Measurements from ENCODE around the gene MAGED2.
A peak's percentile ranks its signal among the peaks of the same experiment; 100 is the strongest.

Gene MAGED2

GRCh38 chrX:54808109-54808604 is 612 bp downstream of the MAGED2 start:
- peaks cover 11 to 13% of the 10 kb centered on the region in 2 donors for H3K4me1 Mint-ChIP-seq
- peak overlapping the region; percentile 87 to 95 for H3K4me3 Mint-ChIP-seq
- H3K27ac Mint-ChIP-seq, result peak overlapping the region; percentile 92
- peaks cover 6 to 13% of the 10 kb centered on the region in 2 donors for H3K36me3 Mint-ChIP-seq
- DNase-seq, result no peak
- no peaks in the 10 kb centered on the region for H3K9me3 Mint-ChIP-seq
- peak; percentile 36 to 46 for ATAC-seq (replicated peaks)
- H3K27me3 Mint-ChIP-seq, result peaks cover 0 to 5% of the 10 kb centered on the region in 2 donors

GRCh38 chrX:54808605-54809483 is 1.3 kb downstream of the MAGED2 start:
- peaks cover 0 to 5% of the 10 kb centered on the region in 2 donors for H3K27me3 Mint-ChIP-seq
- H3K27ac Mint-ChIP-seq, result peak overlapping the region; percentile 92
- H3K4me3 Mint-ChIP-seq, result peak overlapping the region; percentile 87 to 95
- peaks cover 11 to 16% of the 10 kb centered on the region in 2 donors for H3K36me3 Mint-ChIP-seq
- H3K9me3 Mint-ChIP-seq, result no peaks in the 10 kb centered on the region
- peak; percentile 90 for DNase-seq
- H3K4me1 Mint-ChIP-seq, result peaks cover 12 to 13% of the 10 kb centered on the region in 2 donors
- ATAC-seq (replicated peaks), result peak; percentile 87 to 89

GRCh38 chrX:54810532-54810931 is 3.0 kb downstream of the MAGED2 start:
- Mint-ChIP-seq H3K9me3 (no peaks in the 10 kb centered on the region), H3K36me3 (peaks cover 12 to 16% of the 10 kb centered on the region in 2 donors), H3K4me3 (no peak overlapping the region), H3K27me3 (peaks cover 0 to 4% of the 10 kb centered on the region in 2 donors), H3K27ac (no peak overlapping the region), H3K4me1 (peaks cover 12 to 13% of the 10 kb centered on the region in 2 donors)
- ATAC-seq (replicated peaks), result no peak
- DNase-seq, result no peak

GRCh38 chrX:54811301-54811885 is 3.8 kb downstream of the MAGED2 start:
- peaks cover 12 to 13% of the 10 kb centered on the region in 2 donors for H3K4me1 Mint-ChIP-seq
- H3K9me3 Mint-ChIP-seq, result peaks cover 0 to 3% of the 10 kb centered on the region in 2 donors
- no peaks in the 10 kb centered on the region for H3K27me3 Mint-ChIP-seq
- no peak overlapping the region for H3K4me3 Mint-ChIP-seq
- DNase-seq, result no peak
- no peak for ATAC-seq (replicated peaks)
- H3K27ac Mint-ChIP-seq, result no peak overlapping the region
- peaks cover 19 to 23% of the 10 kb centered on the region in 2 donors for H3K36me3 Mint-ChIP-seq

GRCh38 chrX:54812306-54812705 is 4.8 kb downstream of the MAGED2 start:
- Mint-ChIP-seq H3K27ac (no peak overlapping the region), H3K9me3 (peaks cover 0 to 3% of the 10 kb centered on the region in 2 donors), H3K4me3 (no peak overlapping the region), H3K27me3 (no peaks in the 10 kb centered on the region), H3K4me1 (peaks cover 12 to 13% of the 10 kb centered on the region in 2 donors), H3K36me3 (peaks cover 21 to 25% of the 10 kb centered on the region in 2 donors)
- DNase-seq (no peak), ATAC-seq (replicated peaks) (no peak)

- Mint-ChIP-seq H3K27ac (no peak overlapping the region), H3K4me1 (peaks cover 3 to 4% of the 10 kb centered on the region in 2 donors), H3K27me3 (peaks cover 0 to 1% of the 10 kb centered on the region in 2 donors), H3K4me3 (no peak overlapping the region), H3K36me3 (peaks cover 12 to 20% of the 10 kb centered on the region in 2 donors), H3K9me3 (peaks cover 0 to 3% of the 10 kb centered on the region in 2 donors)
- DNase-seq (no peak), ATAC-seq (replicated peaks) (no peak)
Observed at GRCh38 chrX:54817220-54817820, 9.8 kb downstream of the MAGED2 start.

GRCh38 chrX:54818221-54818620 is 10.7 kb downstream of the MAGED2 start:
- H3K27me3 Mint-ChIP-seq, result peaks cover 0 to 5% of the 10 kb centered on the region in 2 donors
- H3K4me1 Mint-ChIP-seq, result peaks cover 3 to 4% of the 10 kb centered on the region in 2 donors
- no peak overlapping the region for H3K4me3 Mint-ChIP-seq
- H3K27ac Mint-ChIP-seq, result no peak overlapping the region
- peaks cover 12 to 15% of the 10 kb centered on the region in 2 donors for H3K36me3 Mint-ChIP-seq
- DNase-seq (no peak), ATAC-seq (replicated peaks) (no peak)
- peaks cover 0 to 3% of the 10 kb centered on the region in 2 donors for H3K9me3 Mint-ChIP-seq

- Mint-ChIP-seq H3K4me1 (peaks cover 2 to 4% of the 10 kb centered on the region in 2 donors), H3K27me3 (peaks cover 0 to 5% of the 10 kb centered on the region in 2 donors), H3K9me3 (peaks cover 0 to 3% of the 10 kb centered on the region in 2 donors), H3K4me3 (no peak overlapping the region), H3K36me3 (peaks cover 8 to 9% of the 10 kb centered on the region in 2 donors), H3K27ac (no peak overlapping the region)
- ATAC-seq (replicated peaks), result no peak
- DNase-seq, result no peak
Observed at GRCh38 chrX:54819201-54819600, 11.7 kb downstream of the MAGED2 start.

GRCh38 chrX:54820737-54821136 is 13.2 kb downstream of the MAGED2 start:
- no peak for DNase-seq
- peaks cover 8% of the 10 kb centered on the region in 2 donors for H3K36me3 Mint-ChIP-seq
- no peak overlapping the region for H3K4me3 Mint-ChIP-seq
- H3K9me3 Mint-ChIP-seq, result peaks cover 0 to 3% of the 10 kb centered on the region in 2 donors
- peaks cover 2 to 4% of the 10 kb centered on the region in 2 donors for H3K4me1 Mint-ChIP-seq
- ATAC-seq (replicated peaks), result no peak
- peaks cover 0 to 7% of the 10 kb centered on the region in 2 donors for H3K27me3 Mint-ChIP-seq
- no peak overlapping the region for H3K27ac Mint-ChIP-seq

- no peak overlapping the region for H3K27ac Mint-ChIP-seq
- H3K4me1 Mint-ChIP-seq, result peaks cover 2 to 4% of the 10 kb centered on the region in 2 donors
- peaks cover 0 to under 1% of the 10 kb centered on the region in 2 donors for H3K9me3 Mint-ChIP-seq
- no peak overlapping the region for H3K4me3 Mint-ChIP-seq
- DNase-seq (no peak), ATAC-seq (replicated peaks) (no peak)
- H3K27me3 Mint-ChIP-seq, result peaks cover 0 to 8% of the 10 kb centered on the region in 2 donors
- H3K36me3 Mint-ChIP-seq, result peaks cover 2 to 3% of the 10 kb centered on the region in 2 donors
Observed at GRCh38 chrX:54821310-54821709, 13.8 kb downstream of the MAGED2 start.

- H3K9me3 Mint-ChIP-seq, result peaks cover 0 to 2% of the 10 kb centered on the region in 2 donors
- H3K36me3 Mint-ChIP-seq, result no peaks in the 10 kb centered on the region
- H3K27ac Mint-ChIP-seq, result no peak overlapping the region
- peaks cover 0 to 8% of the 10 kb centered on the region in 2 donors for H3K27me3 Mint-ChIP-seq
- ATAC-seq (replicated peaks), result no peak
- DNase-seq, result no peak
- no peaks in the 10 kb centered on the region for H3K4me1 Mint-ChIP-seq
- no peak overlapping the region for H3K4me3 Mint-ChIP-seq
Observed at GRCh38 chrX:54824195-54824594, 16.6 kb downstream of the MAGED2 start.

GRCh38 chrX:54824722-54825121 is 17.2 kb downstream of the MAGED2 start:
- Mint-ChIP-seq H3K4me1 (no peaks in the 10 kb centered on the region), H3K36me3 (no peaks in the 10 kb centered on the region), H3K4me3 (no peak overlapping the region), H3K27me3 (peaks cover 0 to 8% of the 10 kb centered on the region in 2 donors), H3K9me3 (peaks cover 0 to 2% of the 10 kb centered on the region in 2 donors), H3K27ac (no peak overlapping the region)
- ATAC-seq (replicated peaks) (no peak), DNase-seq (no peak)

GRCh38 chrX:54825716-54826438 is 18.3 kb downstream of the MAGED2 start:
- ATAC-seq (replicated peaks) (peak; percentile 50 to 68), DNase-seq (no peak)
- H3K9me3 Mint-ChIP-seq, result peaks cover 0 to 2% of the 10 kb centered on the region in 2 donors
- H3K36me3 Mint-ChIP-seq, result no peaks in the 10 kb centered on the region
- H3K27ac Mint-ChIP-seq, result no peak overlapping the region
- no peak overlapping the region for H3K4me3 Mint-ChIP-seq
- no peaks in the 10 kb centered on the region for H3K4me1 Mint-ChIP-seq
- peaks cover 0 to 8% of the 10 kb centered on the region in 2 donors for H3K27me3 Mint-ChIP-seq
